Measurements from ENCODE around the gene KNOP1. TPM values are rescaled to one million over a fixed set of nuclear protein-coding genes. Genes with fewer than 3 reads are reported as not detected.

Gene KNOP1
- total and polyA plus RNA-seq, 2 of the 4 experiments (the other 2 are of a cell fraction), result 7.0 to 8.4 TPM

- Histone ChIP-seq H2AK5ac (ENCODE audit: low read depth, low read length) (no peak overlapping the region), H3K79me1 (ENCODE audit: low read depth in 1 of 2, low read length in 2 of 2) (peaks cover 3 to 11% of the 10 kb centered on the region in 2 experiments; a peak in 2 of 4 replicates), H4K5ac (ENCODE audit: low read depth, low read length) (no peak overlapping the region), H3K14ac (replicated peaks; ENCODE audit: low read depth, low read length) (no peak overlapping the region), H2BK120ac (ENCODE audit: low read depth, low read length) (no peak overlapping the region), H3K18ac (ENCODE audit: low read depth, low read length) (no peak overlapping the region), H3K27me3 (ENCODE audit: control insufficient read depth, insufficient read depth, low read length) (no peaks in the 10 kb centered on the region), H3K4me2 (ENCODE audit: low read depth, low read length) (no peak overlapping the region), H2AK9ac (replicated peaks; ENCODE audit: low read depth, low read length, poor library complexity) (no peak overlapping the region), H3K9ac (ENCODE audit: low read depth, low read length) (no peak overlapping the region), H3K9me3 (ENCODE audit: control insufficient read depth, insufficient read depth, low read length) (no peaks in the 10 kb centered on the region), H3K4me1 (ENCODE audit: control insufficient read depth, insufficient read depth, low read length) (no peaks in the 10 kb centered on the region), H3K36me3 (ENCODE audit: control insufficient read depth, insufficient read depth, low read length) (peaks cover 42% of the 10 kb centered on the region), H2BK5ac (ENCODE audit: low read depth, low read length, poor library complexity, severe bottlenecking) (no peak overlapping the region), H3K56ac (ENCODE audit: extremely low read depth, insufficient read depth, low read length) (no peak overlapping the region), H3K4ac (ENCODE audit: low read depth, low read length) (no peak overlapping the region), H3K9me1 (ENCODE audit: insufficient read depth, low read length) (peaks cover 10% of the 10 kb centered on the region; the same call in 1 of the 2 replicates), H2BK15ac (ENCODE audit: low read depth, low read length) (no peak overlapping the region), H2BK20ac (ENCODE audit: low read depth, low read length) (no peak overlapping the region), H2AFZ (replicated peaks; ENCODE audit: low read length, poor library complexity) (no peak overlapping the region), H3K27ac (ENCODE audit: insufficient read depth, low read length) (no peak overlapping the region), H3K23ac (ENCODE audit: low read depth, low read length) (no peak overlapping the region), H4K91ac (ENCODE audit: insufficient read depth, low read depth, low read length) (no peak overlapping the region), H4K20me1 (ENCODE audit: insufficient read depth, low read length) (no peaks in the 10 kb centered on the region), H4K8ac (ENCODE audit: low read depth in 2 of 2, low read length in 2 of 2) (no peak overlapping the region), H3K4me3 (ENCODE audit: insufficient read depth, low read depth, low read length) (no peak overlapping the region)
- no TSS peak for BruUV-seq (replicated peaks)
- intact Hi-C loops (cut with micrococcal nuclease) (no loop called here), dilution Hi-C loops (cut with HindIII; ENCODE audit: low sequenced_read_pairs, unreplicated experiment) (no loop called here), in situ Hi-C loops (cut with MboI; ENCODE audit: low sequenced_read_pairs) (no loop called here)
- ChIA-PET POLR2A (ENCODE audit: unreplicated experiment) (no interaction called here), CTCF (no interaction called here)
- DNase-seq (no peak), ATAC-seq (ENCODE audit: low read depth) (no peak)
- TF ChIP-seq CEBPB (IDR thresholded peaks at IDR 0.05; ENCODE audit: low read depth, low read length) (no peak), MXI1 (IDR thresholded peaks at IDR 0.05; ENCODE audit: borderline replicate concordance, low read depth, low read length) (no peak), BHLHE40 (IDR thresholded peaks at IDR 0.05; ENCODE audit: low read depth, low read length) (no peak), RCOR1 (IDR thresholded peaks at IDR 0.05; ENCODE audit: insufficient replicate concordance, low read length) (no peak), RAD21 (IDR thresholded peaks at IDR 0.05; ENCODE audit: low read length) (no peak), CHD1 (IDR thresholded peaks at IDR 0.05; ENCODE audit: low read depth, low read length) (no peak), RFX5 (IDR thresholded peaks at IDR 0.05; ENCODE audit: low read depth, low read length) (no peak), MAFK (IDR thresholded peaks at IDR 0.05; ENCODE audit: low read depth, low read length) (no peak), USF2 (IDR thresholded peaks at IDR 0.05; ENCODE audit: low read depth, low read length) (no peak), SMC3 (IDR thresholded peaks at IDR 0.05; ENCODE audit: low read depth, low read length) (no peak), FOS (IDR thresholded peaks at IDR 0.05; ENCODE audit: low read depth, low read length) (no peak)
- no CpG with 5 or more reads among the region's 5 CpGs for WGBS, 2 experiments (ENCODE audit: extremely low coverage in 2 of 2, insufficient read length in 1 of 2)
Measured at GRCh38 chr16:19689342-19689741, 28.7 kb downstream of the KNOP1 start.
